ENCODE measurements around the gene FGF4. TPM values are rescaled to one million over a fixed set of nuclear protein-coding genes. Genes with fewer than 3 reads are reported as not detected.

FGF4 gene
- total and polyA plus RNA-seq, 10 of the 15 experiments (the other 5 are each of a cell fraction or from before 2014, with no cell fraction given) = not detected

DNA sequence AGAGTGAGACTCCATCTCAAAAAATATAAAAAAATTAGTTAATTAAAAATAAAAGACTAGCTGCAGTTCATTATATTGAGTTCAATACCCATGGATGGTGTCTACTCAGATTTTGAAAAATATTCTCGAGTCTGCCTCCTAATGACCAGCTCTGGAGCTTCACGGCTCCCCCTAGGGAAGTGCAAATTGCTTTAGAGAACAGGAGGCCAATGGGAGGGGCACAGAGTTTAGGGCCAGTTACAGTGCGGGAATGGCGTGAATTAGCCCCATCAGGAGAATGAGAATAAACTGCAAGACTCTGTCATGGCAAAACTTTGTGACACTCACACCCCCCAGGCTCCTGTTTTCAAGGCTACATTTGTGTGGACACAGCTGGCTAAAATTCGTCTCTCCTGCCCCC lies 4.6 kb downstream of the FGF4 start (continued):
- TF ChIP-seq, protein P1, sequence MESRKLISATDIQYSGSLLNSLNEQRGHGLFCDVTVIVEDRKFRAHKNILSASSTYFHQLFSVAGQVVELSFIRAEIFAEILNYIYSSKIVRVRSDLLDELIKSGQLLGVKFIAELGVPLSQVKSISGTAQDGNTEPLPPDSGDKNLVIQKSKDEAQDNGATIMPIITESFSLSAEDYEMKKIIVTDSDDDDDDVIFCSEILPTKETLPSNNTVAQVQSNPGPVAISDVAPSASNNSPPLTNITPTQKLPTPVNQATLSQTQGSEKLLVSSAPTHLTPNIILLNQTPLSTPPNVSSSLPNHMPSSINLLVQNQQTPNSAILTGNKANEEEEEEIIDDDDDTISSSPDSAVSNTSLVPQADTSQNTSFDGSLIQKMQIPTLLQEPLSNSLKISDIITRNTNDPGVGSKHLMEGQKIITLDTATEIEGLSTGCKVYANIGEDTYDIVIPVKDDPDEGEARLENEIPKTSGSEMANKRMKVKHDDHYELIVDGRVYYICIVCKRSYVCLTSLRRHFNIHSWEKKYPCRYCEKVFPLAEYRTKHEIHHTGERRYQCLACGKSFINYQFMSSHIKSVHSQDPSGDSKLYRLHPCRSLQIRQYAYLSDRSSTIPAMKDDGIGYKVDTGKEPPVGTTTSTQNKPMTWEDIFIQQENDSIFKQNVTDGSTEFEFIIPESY (IDR thresholded peaks at IDR 0.05) = no peak
- TF ChIP-seq, protein P2, sequence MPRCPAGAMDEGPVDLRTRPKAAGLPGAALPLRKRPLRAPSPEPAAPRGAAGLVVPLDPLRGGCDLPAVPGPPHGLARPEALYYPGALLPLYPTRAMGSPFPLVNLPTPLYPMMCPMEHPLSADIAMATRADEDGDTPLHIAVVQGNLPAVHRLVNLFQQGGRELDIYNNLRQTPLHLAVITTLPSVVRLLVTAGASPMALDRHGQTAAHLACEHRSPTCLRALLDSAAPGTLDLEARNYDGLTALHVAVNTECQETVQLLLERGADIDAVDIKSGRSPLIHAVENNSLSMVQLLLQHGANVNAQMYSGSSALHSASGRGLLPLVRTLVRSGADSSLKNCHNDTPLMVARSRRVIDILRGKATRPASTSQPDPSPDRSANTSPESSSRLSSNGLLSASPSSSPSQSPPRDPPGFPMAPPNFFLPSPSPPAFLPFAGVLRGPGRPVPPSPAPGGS (IDR thresholded peaks at IDR 0.05; ENCODE audit: borderline replicate concordance, insufficient read depth, low read depth, low read length, poor library complexity, severe bottlenecking) = no peak
- no peak for TF ChIP-seq CREB1 (IDR thresholded peaks at IDR 0.05; ENCODE audit: low read depth)
- no peak for TF ChIP-seq JUNB (IDR thresholded peaks at IDR 0.05)
- TF ChIP-seq ZNF384 (IDR thresholded peaks at IDR 0.05; ENCODE audit: borderline replicate concordance, low read depth, low read length) = no peak
- TF ChIP-seq NFXL1 (IDR thresholded peaks at IDR 0.05; ENCODE audit: borderline replicate concordance) = no peak
- TF ChIP-seq BMI1 (IDR thresholded peaks at IDR 0.05; ENCODE audit: borderline replicate concordance) = no peak
- TF ChIP-seq RB1 (IDR thresholded peaks at IDR 0.05; ENCODE audit: borderline replicate concordance) = no peak
- TF ChIP-seq ZBED1 (IDR thresholded peaks at IDR 0.05; ENCODE audit: borderline replicate concordance) = no peak
- TF ChIP-seq, protein P3, sequence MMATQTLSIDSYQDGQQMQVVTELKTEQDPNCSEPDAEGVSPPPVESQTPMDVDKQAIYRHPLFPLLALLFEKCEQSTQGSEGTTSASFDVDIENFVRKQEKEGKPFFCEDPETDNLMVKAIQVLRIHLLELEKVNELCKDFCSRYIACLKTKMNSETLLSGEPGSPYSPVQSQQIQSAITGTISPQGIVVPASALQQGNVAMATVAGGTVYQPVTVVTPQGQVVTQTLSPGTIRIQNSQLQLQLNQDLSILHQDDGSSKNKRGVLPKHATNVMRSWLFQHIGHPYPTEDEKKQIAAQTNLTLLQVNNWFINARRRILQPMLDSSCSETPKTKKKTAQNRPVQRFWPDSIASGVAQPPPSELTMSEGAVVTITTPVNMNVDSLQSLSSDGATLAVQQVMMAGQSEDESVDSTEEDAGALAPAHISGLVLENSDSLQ (IDR thresholded peaks at IDR 0.05) = no peak
- TF ChIP-seq ZNF24 (IDR thresholded peaks at IDR 0.05) = no peak
- TF ChIP-seq CBX5 (IDR thresholded peaks at IDR 0.05; ENCODE audit: low read depth) = no peak

All from GM12878 (cell line).